Activated CD8-positive, alpha-beta T cell treated with anti-CD3 and anti-CD28 coated beads for 36 hours (primary cell): ENCODE data around the gene HK1. TPM values are rescaled to one million over a fixed set of nuclear protein-coding genes. Genes with fewer than 3 reads are reported as not detected.

Source experiments
- ATAC-seq: fragments of 200-7000 bp; cut with Tn5 transposase; one replicate; pipeline ENCODE4 v1.10.0; 2021; ENCODE audit warnings: mild to moderate bottlenecking, moderate library complexity
- CTCF ChIA-PET: fragments of 350-600 bp; sonication (Branson Sonifier 250); formaldehyde crosslinking; loops from one replicate; lab custom pipeline; 2021; ENCODE audit warnings: antibody characterized with exemption; lab: Charles Lee
- POLR2A ChIA-PET: fragments of 350-600 bp; sonication (Branson Sonifier 250); formaldehyde crosslinking; loops from one replicate; lab custom pipeline; 2021; ENCODE audit warnings: antibody characterized with exemption; lab: Charles Lee
- DNase-seq: peaks from one replicate; pipeline ENCODE4 v3.0.0-alpha.2; 2020
- H3K27ac Mint-ChIP-seq: one replicate; pipeline ENCODE4 v1.8.0; 2021; ENCODE audit warnings: mild to moderate bottlenecking, mixed read lengths
- H3K27me3 Mint-ChIP-seq: one replicate; pipeline ENCODE4 v1.8.0; 2021; ENCODE audit warnings: mixed read lengths
- H3K36me3 Mint-ChIP-seq: one replicate; pipeline ENCODE4 v1.8.0; 2021; ENCODE audit warnings: low read depth, mixed read lengths
- H3K4me1 Mint-ChIP-seq: one replicate; pipeline ENCODE4 v1.8.0; 2021; ENCODE audit warnings: low read depth, mixed read lengths
- H3K4me3 Mint-ChIP-seq: one replicate; pipeline ENCODE4 v1.8.0; 2021; ENCODE audit warnings: mild to moderate bottlenecking, moderate library complexity, mixed read lengths
- H3K9me3 Mint-ChIP-seq: one replicate; pipeline ENCODE4 v1.8.0; 2021; ENCODE audit warnings: mixed read lengths
- CTCF ChIP-seq: fragments of 200-600 bp; IDR thresholded peaks from one replicate; pipeline ENCODE4 v1.8.0; 2022; ENCODE audit warnings: antibody characterized with exemption, mild to moderate bottlenecking
- intact Hi-C: fragments of 100-400 bp; cut with micrococcal nuclease; formaldehyde crosslinking; loops from one replicate; pipeline ENCODE4 v1.10.0; 2022
- total RNA-seq, 2 experiments: library from RNA; stranded (reverse); gene quantifications; one replicate each; pipeline ENCODE4 v1.2.3, GENCODE V29; 2021

Gene HK1
- total RNA-seq, 2 experiments from 2014 or later, result 314 to 325 TPM

GRCh38 chr10:69315100-69315542 lies 36.8 kb downstream of the HK1 start:
- H3K4me1 Mint-ChIP-seq, result peaks cover 27% of the 10 kb centered on the region
- intact Hi-C loops, result no loop called here
- DNase-seq (no peak), ATAC-seq (no peak)
- no peak for TF ChIP-seq CTCF
- no peaks in the 10 kb centered on the region for H3K27me3 Mint-ChIP-seq
- POLR2A ChIA-PET, result interaction anchor here (0.6 kb wide), 1 partner anchor 15 kb away, joined by 3 read pairs; no protein-coding TSS in a partner anchor
- no peaks in the 10 kb centered on the region for H3K9me3 Mint-ChIP-seq
- H3K36me3 Mint-ChIP-seq, result peaks cover 12% of the 10 kb centered on the region
- peak overlapping the region; percentile 27 for H3K27ac Mint-ChIP-seq
- CTCF ChIA-PET, result no interaction called here
- no peak overlapping the region for H3K4me3 Mint-ChIP-seq

- peaks cover 31% of the 10 kb centered on the region for H3K4me1 Mint-ChIP-seq
- intact Hi-C loops, result no loop called here
- CTCF ChIA-PET, result no interaction called here
- H3K27ac Mint-ChIP-seq, result peak overlapping the region; percentile 92
- no peaks in the 10 kb centered on the region for H3K9me3 Mint-ChIP-seq
- H3K4me3 Mint-ChIP-seq, result no peak overlapping the region
- DNase-seq, result peak; percentile 47
- POLR2A ChIA-PET, result no interaction called here
- H3K36me3 Mint-ChIP-seq, result peaks cover 19% of the 10 kb centered on the region
- no peaks in the 10 kb centered on the region for H3K27me3 Mint-ChIP-seq
- no peak for ATAC-seq
- no peak for TF ChIP-seq CTCF
Measured at GRCh38 chr10:69315610-69316312, 37.5 kb downstream of the HK1 start.

- peak overlapping the region; percentile 92 for H3K27ac Mint-ChIP-seq
- H3K27me3 Mint-ChIP-seq, result no peaks in the 10 kb centered on the region
- ChIA-PET CTCF (interaction anchor here (1.3 to 2.2 kb wide), 2 partner anchors 76 to 87 kb away, joined by 4 to 5 read pairs; no protein-coding TSS in a partner anchor), POLR2A (interaction anchor here (0.6 to 1.7 kb wide), 5 partner anchors 11 to 189 kb away, joined by 3 to 7 read pairs (median 4); no protein-coding TSS in a partner anchor)
- DNase-seq (no peak), ATAC-seq (no peak)
- no peak for TF ChIP-seq CTCF
- intact Hi-C loops, result no loop called here
- peaks cover 26% of the 10 kb centered on the region for H3K36me3 Mint-ChIP-seq
- peak overlapping the region; percentile 11 for H3K4me3 Mint-ChIP-seq
- no peaks in the 10 kb centered on the region for H3K9me3 Mint-ChIP-seq
- peaks cover 38% of the 10 kb centered on the region for H3K4me1 Mint-ChIP-seq
Measured at GRCh38 chr10:69316313-69317059, 38.2 kb downstream of the HK1 start.

- no peaks in the 10 kb centered on the region for H3K27me3 Mint-ChIP-seq
- peaks cover 45% of the 10 kb centered on the region for H3K4me1 Mint-ChIP-seq
- ChIA-PET CTCF (interaction anchor here (1.3 to 2.2 kb wide), 3 partner anchors 75 to 88 kb away, joined by 4 to 5 read pairs (median 5); no protein-coding TSS in a partner anchor), POLR2A (interaction anchor here (0.6 to 1.7 kb wide), 8 partner anchors 8 to 188 kb away, joined by 3 to 7 read pairs (median 4); no protein-coding TSS in a partner anchor)
- no peak for TF ChIP-seq CTCF
- H3K4me3 Mint-ChIP-seq, result peak overlapping the region; percentile 87
- ATAC-seq (peak; percentile 43), DNase-seq (peak; percentile 78)
- H3K9me3 Mint-ChIP-seq, result no peaks in the 10 kb centered on the region
- peak overlapping the region; percentile 92 for H3K27ac Mint-ChIP-seq
- peaks cover 32% of the 10 kb centered on the region for H3K36me3 Mint-ChIP-seq
- intact Hi-C loops, result no loop called here
Measured at GRCh38 chr10:69317175-69317604, 38.9 kb downstream of the HK1 start.
